HepG2 (cell line): Measurements from ENCODE around the gene MAP2K5. TPM values are rescaled to one million over a fixed set of nuclear protein-coding genes. Genes with fewer than 3 reads are reported as not detected.

ENCODE experiments used
- ARID3A ChIP-seq: IDR thresholded peaks from 2 replicates; pipeline ENCODE4 v1.6.1; 2012; ENCODE audit warnings: low read depth, low read length, improper control_type of control experiment
- BCL6 ChIP-seq: IDR thresholded peaks from 2 replicates; pipeline ENCODE4 v1.6.1; 2016; ENCODE audit warnings: missing genetic modification reagents, missing compliant biosample characterization
- CENPT ChIP-seq: sonication (generic); formaldehyde crosslinking; IDR thresholded peaks from 2 replicates; pipeline ENCODE4 v1.8.0; 2022; ENCODE audit warnings: low read depth, mild to moderate bottlenecking, moderate library complexity, missing genetic modification reagents
- FOXK1 ChIP-seq: sonication (generic); formaldehyde crosslinking; IDR thresholded peaks from 2 replicates; pipeline ENCODE4 v1.4.0; 2020; ENCODE audit warnings: low read depth, missing genetic modification reagents, borderline replicate concordance
- KLF11 ChIP-seq: IDR thresholded peaks from 2 replicates; pipeline ENCODE4 v1.6.1; 2016; ENCODE audit warnings: missing compliant biosample characterization
- PLRG1 ChIP-seq: fragments of 450-650 bp; conservative IDR thresholded peaks from 2 replicates; pipeline ENCODE4 v1.6.1; 2016
- REXO4 ChIP-seq: sonication (generic); formaldehyde crosslinking; IDR thresholded peaks from 2 replicates; pipeline ENCODE4 v1.8.0; 2022; ENCODE audit warnings: missing genetic modification reagents, mild to moderate bottlenecking, borderline replicate concordance
- SP5 ChIP-seq: IDR thresholded peaks from 2 replicates; pipeline ENCODE4 v1.6.1; 2016; ENCODE audit warnings: low read depth, borderline replicate concordance
- TBL1XR1 ChIP-seq: fragments of 150-350 bp; IDR thresholded peaks from 2 replicates; pipeline ENCODE4 v1.6.1; 2014; ENCODE audit warnings: borderline replicate concordance, low read length; ENCODE audit not compliant: partially characterized antibody
- ZFY ChIP-seq: sonication (generic); formaldehyde crosslinking; IDR thresholded peaks from 2 replicates; pipeline ENCODE4 v1.4.0; 2020; ENCODE audit warnings: missing genetic modification reagents
- ZNF101 ChIP-seq: sonication (generic); formaldehyde crosslinking; IDR thresholded peaks from 2 replicates; pipeline ENCODE4 v1.4.0; 2020; ENCODE audit warnings: mild to moderate bottlenecking, low read depth, missing genetic modification reagents, borderline replicate concordance
- ZNF17 ChIP-seq: sonication (generic); formaldehyde crosslinking; IDR thresholded peaks from 2 replicates; pipeline ENCODE4 v1.5.0; 2020; ENCODE audit warnings: mild to moderate bottlenecking, missing genetic modification reagents
- ZNF496 ChIP-seq: sonication (generic); formaldehyde crosslinking; IDR thresholded peaks from 2 replicates; pipeline ENCODE4 v1.8.1; 2023; ENCODE audit warnings: mild to moderate bottlenecking, moderate library complexity, missing genetic modification reagents; ENCODE audit not compliant: insufficient replicate concordance
- ZNF614 ChIP-seq: IDR thresholded peaks from 2 replicates; pipeline ENCODE4 v1.6.1; 2018; ENCODE audit warnings: missing biosample characterization, missing genetic modification reagents, inconsistent platforms, borderline replicate concordance
- polyA plus RNA-seq, 8 experiments: library from polyadenylated mRNA; depleted of rRNA in 3 of 8; stranded (reverse) in 7 of 8; unstranded in 1 of 8; fragments of >200 nt; fragmentation: Illumina TruSeq in 4 of 8; extraction: Trizol in 4 of 8; gene quantifications; 2 replicates each; pipeline versions ENCODE4 v1.2.1 to v1.2.3, GENCODE V29; 2011 to 2016; ENCODE audit warnings: low read depth in 4 of 8, missing spikeins in 1 of 8, mixed read lengths in 1 of 8; ENCODE audit not compliant: insufficient read depth in 1 of 8
- total RNA-seq, 5 experiments: library from RNA; depleted of rRNA; stranded (reverse); fragments of >200 nt; fragmentation: Illumina TruSeq; extraction: Trizol; gene quantifications; 2 replicates each; pipeline ENCODE4 v1.2.3, GENCODE V29; 2016; ENCODE audit warnings: low read depth in 1 of 5
- TF ChIP-seq, protein P1 (sequence below): sonication (generic); formaldehyde crosslinking; IDR thresholded peaks from one replicate; pipeline ENCODE4 v1.5.1; 2020; ENCODE audit warnings: mild to moderate bottlenecking, missing genetic modification reagents; ENCODE audit errors: not compliant biosample characterization
- TF ChIP-seq, protein P2 (sequence below): sonication (generic); formaldehyde crosslinking; IDR thresholded peaks from 2 replicates; pipeline ENCODE4 v1.4.0; 2020; ENCODE audit warnings: missing genetic modification reagents, mild to moderate bottlenecking, borderline replicate concordance

Gene MAP2K5
- total and polyA plus RNA-seq, 2 of the 13 experiments (the other 11 are each of a cell fraction or from before 2014, with no cell fraction given), result 4.0 to 4.3 TPM

- TF ChIP-seq, protein P1, sequence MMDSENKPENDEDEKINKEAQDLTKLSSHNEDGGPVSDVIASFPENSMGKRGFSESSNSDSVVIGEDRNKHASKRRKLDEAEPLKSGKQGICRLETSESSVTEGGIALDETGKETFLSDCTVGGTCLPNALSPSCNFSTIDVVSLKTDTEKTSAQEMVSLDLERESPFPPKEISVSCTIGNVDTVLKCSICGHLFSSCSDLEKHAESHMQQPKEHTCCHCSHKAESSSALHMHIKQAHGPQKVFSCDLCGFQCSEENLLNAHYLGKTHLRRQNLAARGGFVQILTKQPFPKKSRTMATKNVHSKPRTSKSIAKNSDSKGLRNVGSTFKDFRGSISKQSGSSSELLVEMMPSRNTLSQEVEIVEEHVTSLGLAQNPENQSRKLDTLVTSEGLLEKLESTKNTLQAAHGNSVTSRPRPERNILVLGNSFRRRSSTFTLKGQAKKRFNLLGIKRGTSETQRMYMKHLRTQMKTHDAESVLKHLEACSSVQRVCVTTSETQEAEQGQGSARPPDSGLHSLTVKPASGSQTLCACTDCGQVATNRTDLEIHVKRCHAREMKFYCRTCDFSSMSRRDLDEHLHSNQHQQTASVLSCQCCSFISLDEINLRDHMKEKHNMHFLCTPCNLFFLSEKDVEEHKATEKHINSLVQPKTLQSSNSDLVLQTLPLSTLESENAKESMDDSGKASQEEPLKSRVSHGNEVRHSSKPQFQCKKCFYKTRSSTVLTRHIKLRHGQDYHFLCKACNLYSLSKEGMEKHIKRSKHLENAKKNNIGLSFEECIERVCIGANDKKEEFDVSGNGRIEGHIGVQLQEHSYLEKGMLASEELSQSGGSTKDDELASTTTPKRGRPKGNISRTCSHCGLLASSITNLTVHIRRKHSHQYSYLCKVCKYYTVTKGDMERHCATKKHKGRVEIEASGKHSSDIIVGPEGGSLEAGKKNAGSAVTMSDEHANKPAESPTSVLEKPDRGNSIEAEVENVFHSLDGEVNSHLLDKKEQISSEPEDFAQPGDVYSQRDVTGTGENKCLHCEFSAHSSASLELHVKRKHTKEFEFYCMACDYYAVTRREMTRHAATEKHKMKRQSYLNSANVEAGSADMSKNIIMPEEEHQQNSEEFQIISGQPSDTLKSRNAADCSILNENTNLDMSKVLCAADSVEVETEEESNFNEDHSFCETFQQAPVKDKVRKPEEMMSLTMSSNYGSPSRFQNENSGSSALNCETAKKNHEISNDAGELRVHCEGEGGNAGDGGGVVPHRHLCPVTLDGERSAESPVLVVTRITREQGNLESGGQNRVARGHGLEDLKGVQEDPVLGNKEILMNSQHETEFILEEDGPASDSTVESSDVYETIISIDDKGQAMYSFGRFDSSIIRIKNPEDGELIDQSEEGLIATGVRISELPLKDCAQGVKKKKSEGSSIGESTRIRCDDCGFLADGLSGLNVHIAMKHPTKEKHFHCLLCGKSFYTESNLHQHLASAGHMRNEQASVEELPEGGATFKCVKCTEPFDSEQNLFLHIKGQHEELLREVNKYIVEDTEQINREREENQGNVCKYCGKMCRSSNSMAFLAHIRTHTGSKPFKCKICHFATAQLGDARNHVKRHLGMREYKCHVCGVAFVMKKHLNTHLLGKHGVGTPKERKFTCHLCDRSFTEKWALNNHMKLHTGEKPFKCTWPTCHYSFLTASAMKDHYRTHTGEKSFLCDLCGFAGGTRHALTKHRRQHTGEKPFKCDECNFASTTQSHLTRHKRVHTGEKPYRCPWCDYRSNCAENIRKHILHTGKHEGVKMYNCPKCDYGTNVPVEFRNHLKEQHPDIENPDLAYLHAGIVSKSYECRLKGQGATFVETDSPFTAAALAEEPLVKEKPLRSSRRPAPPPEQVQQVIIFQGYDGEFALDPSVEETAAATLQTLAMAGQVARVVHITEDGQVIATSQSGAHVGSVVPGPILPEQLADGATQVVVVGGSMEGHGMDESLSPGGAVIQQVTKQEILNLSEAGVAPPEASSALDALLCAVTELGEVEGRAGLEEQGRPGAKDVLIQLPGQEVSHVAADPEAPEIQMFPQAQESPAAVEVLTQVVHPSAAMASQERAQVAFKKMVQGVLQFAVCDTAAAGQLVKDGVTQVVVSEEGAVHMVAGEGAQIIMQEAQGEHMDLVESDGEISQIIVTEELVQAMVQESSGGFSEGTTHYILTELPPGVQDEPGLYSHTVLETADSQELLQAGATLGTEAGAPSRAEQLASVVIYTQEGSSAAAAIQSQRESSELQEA (CRISPR knock-in tag), result peak; percentile 68
- TF ChIP-seq ARID3A, result no peak
- TF ChIP-seq ZNF496 (CRISPR knock-in tag), result no peak
- no peak for TF ChIP-seq ZNF17 (CRISPR knock-in tag)
- peak; percentile 50; the same call in 1 of the 2 replicates for TF ChIP-seq BCL6 (CRISPR knock-in tag)
- TF ChIP-seq ZFY (CRISPR knock-in tag), result peak; percentile 99
- TF ChIP-seq FOXK1, result peak; percentile 62; the same call in 1 of the 2 replicates
- TF ChIP-seq CENPT (CRISPR knock-in tag), result no peak; the same call in 1 of the 2 replicates
- TF ChIP-seq TBL1XR1, result no peak
- TF ChIP-seq KLF11 (CRISPR knock-in tag), result peak; percentile 78; the same call in 1 of the 2 replicates
- TF ChIP-seq ZNF614, result no peak; the same call in 1 of the 2 replicates
- no peak for TF ChIP-seq PLRG1
- TF ChIP-seq, protein P2, sequence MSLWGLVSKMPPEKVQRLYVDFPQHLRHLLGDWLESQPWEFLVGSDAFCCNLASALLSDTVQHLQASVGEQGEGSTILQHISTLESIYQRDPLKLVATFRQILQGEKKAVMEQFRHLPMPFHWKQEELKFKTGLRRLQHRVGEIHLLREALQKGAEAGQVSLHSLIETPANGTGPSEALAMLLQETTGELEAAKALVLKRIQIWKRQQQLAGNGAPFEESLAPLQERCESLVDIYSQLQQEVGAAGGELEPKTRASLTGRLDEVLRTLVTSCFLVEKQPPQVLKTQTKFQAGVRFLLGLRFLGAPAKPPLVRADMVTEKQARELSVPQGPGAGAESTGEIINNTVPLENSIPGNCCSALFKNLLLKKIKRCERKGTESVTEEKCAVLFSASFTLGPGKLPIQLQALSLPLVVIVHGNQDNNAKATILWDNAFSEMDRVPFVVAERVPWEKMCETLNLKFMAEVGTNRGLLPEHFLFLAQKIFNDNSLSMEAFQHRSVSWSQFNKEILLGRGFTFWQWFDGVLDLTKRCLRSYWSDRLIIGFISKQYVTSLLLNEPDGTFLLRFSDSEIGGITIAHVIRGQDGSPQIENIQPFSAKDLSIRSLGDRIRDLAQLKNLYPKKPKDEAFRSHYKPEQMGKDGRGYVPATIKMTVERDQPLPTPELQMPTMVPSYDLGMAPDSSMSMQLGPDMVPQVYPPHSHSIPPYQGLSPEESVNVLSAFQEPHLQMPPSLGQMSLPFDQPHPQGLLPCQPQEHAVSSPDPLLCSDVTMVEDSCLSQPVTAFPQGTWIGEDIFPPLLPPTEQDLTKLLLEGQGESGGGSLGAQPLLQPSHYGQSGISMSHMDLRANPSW (CRISPR knock-in tag), result peak; percentile 39; the same call in 1 of the 2 replicates
- peak; percentile 61 for TF ChIP-seq SP5
- 0 out of 2 replicates have a peak, but pooled peaks have one; percentile 40 for TF ChIP-seq ZNF101 (CRISPR knock-in tag)
- TF ChIP-seq REXO4 (CRISPR knock-in tag), result 0 out of 2 replicates have a peak, but pooled peaks have one; percentile 40
Measured at GRCh38 chr15:67521029-67521782, 21.3 kb upstream of the MAP2K5 start, which contains the start of gene C15orf61 (continued).
